AG04449 (cell line): ENCODE results near the gene SAT2.

ENCODE experiments used
- CTCF ChIA-PET: fragments of 350-600 bp; formaldehyde crosslinking; extraction: SDS; loops from one replicate; lab custom pipeline; 2021; ENCODE audit warnings: antibody characterized with exemption; lab: Yijun Ruan, JAX
- POLR2A ChIA-PET: fragments of 400-600, 350-600 bp; formaldehyde crosslinking; extraction: SDS; loops from one replicate; lab custom pipeline; 2020; ENCODE audit warnings: antibody characterized with exemption, inconsistent platforms; lab: Yijun Ruan, JAX
- DNase-seq: peaks from one replicate; pipeline ENCODE4 v3.0.0-alpha.2; 2010; ENCODE audit warnings: low read depth, low spot score
- H3K4me3 ChIP-seq: 2 replicates; pipeline ENCODE4 v1.5.1; 2011; ENCODE audit warnings: low read depth, mild to moderate bottlenecking, control low read depth, low read length
- CTCF ChIP-seq: IDR thresholded peaks from one replicate; pipeline ENCODE4 v1.5.1; 2011; ENCODE audit warnings: mild to moderate bottlenecking, moderate library complexity, low read length, control low read depth, inconsistent platforms; ENCODE audit not compliant: insufficient read depth; ENCODE audit errors: missing control alignments

SAT2 gene

GRCh38 chr17:7623661-7624060, 4.0 kb downstream of the SAT2 start:
- ChIA-PET CTCF (interaction anchor here (1.2 kb wide), 1 partner anchor 9 kb away, joined by 4 read pairs; the partner anchor contains the start of gene FXR2), POLR2A (interaction anchor here (1.3 kb wide), 1 partner anchor 64 kb away, joined by 3 read pairs; the partner anchor contains the start of gene TP53)
- H3K4me3 ChIP-seq: no peak overlapping the region
- no peak for TF ChIP-seq CTCF
- DNase-seq: no peak

- DNase-seq: no peak
- CTCF ChIA-PET: interaction anchor here (2.2 to 2.8 kb wide), 2 partner anchors 12 to 60 kb away, joined by 7 to 21 read pairs; no protein-coding TSS in a partner anchor
- POLR2A ChIA-PET: no interaction called here
- no peak overlapping the region for H3K4me3 ChIP-seq
- no peak for TF ChIP-seq CTCF
Observed at GRCh38 chr17:7620835-7621234, 6.8 kb downstream of the SAT2 start.

- no peak for TF ChIP-seq CTCF
- DNase-seq: no peak
- H3K4me3 ChIP-seq: no peak overlapping the region
- CTCF ChIA-PET: interaction anchor here (1.7 to 6.2 kb wide), 2 partner anchors 11 to 69 kb away, joined by 5 to 67 read pairs; partner anchors contain the start of genes SAT2 and SHBG
- POLR2A ChIA-PET: no interaction called here
Observed at GRCh38 chr17:7618608-7619007, 9.0 kb downstream of the SAT2 start.

GRCh38 chr17:7615265-7615747, 12.3 kb downstream of the SAT2 start:
- no peak for DNase-seq
- ChIA-PET CTCF (interaction anchor here (0.6 to 8.1 kb wide), 11 partner anchors 9 to 171 kb away, joined by 3 to 67 read pairs (median 5); partner anchors contain the start of genes CHRNB1, SAT2, SHBG and SOX15), POLR2A (interaction anchor here (0.6 to 2.3 kb wide), 8 partner anchors 12 to 71 kb away, joined by 3 to 14 read pairs (median 3); partner anchors contain the start of genes SAT2 and TP53)
- H3K4me3 ChIP-seq: peak overlapping the region; percentile 50
- no peak for TF ChIP-seq CTCF

- H3K4me3 ChIP-seq: peak within 1 kb of the TSS; percentile 87
- TF ChIP-seq CTCF: peak; percentile 74
- CTCF ChIA-PET: interaction anchor here (0.6 to 8.1 kb wide), 11 partner anchors 9 to 170 kb away, joined by 3 to 67 read pairs (median 4); partner anchors contain the start of genes ATP1B2, CHRNB1, SAT2 and SHBG
- POLR2A ChIA-PET: interaction anchor here (0.6 to 2.3 kb wide), 8 partner anchors 12 to 72 kb away, joined by 3 to 14 read pairs (median 3); partner anchors contain the start of genes SAT2 and TP53
- peak; percentile 99 for DNase-seq
Observed at GRCh38 chr17:7614425-7615264, 13.0 kb downstream of the SAT2 start, which contains the start of gene FXR2. Gene FXR2, minus strand, starts transcription at chr17:7614897. Its CDS starts 365 bp downstream, at chr17:7614532.
